Mononuclear cell (primary cell): Measurements from ENCODE around the gene TUBGCP5. TPM values are rescaled to one million over a fixed set of nuclear protein-coding genes. Genes with fewer than 3 reads are reported as not detected.

Experiments used
- H3K27me3 ChIP-seq: 2 replicates; pipeline ENCODE4 v1.6.0; 2011; ENCODE audit warnings: low read length, control low read depth; ENCODE audit not compliant: insufficient read depth
- H3K4me1 ChIP-seq: 2 replicates; pipeline ENCODE4 v1.5.1; 2011; ENCODE audit warnings: mild to moderate bottlenecking, low read length, control low read depth; ENCODE audit not compliant: insufficient read depth
- H3K4me3 ChIP-seq: 2 replicates; pipeline ENCODE4 v1.5.1; 2011; ENCODE audit warnings: mild to moderate bottlenecking, low read length, moderate library complexity
- H3K9me3 ChIP-seq: 2 replicates; pipeline ENCODE4 v1.5.1; 2011; ENCODE audit warnings: low read depth, mild to moderate bottlenecking, control low read depth, low read length
- total RNA-seq: library from RNA; depleted of rRNA; stranded (reverse); fragments of >200 nt; gene quantifications from one replicate; pipeline ENCODE4 v1.2.3, GENCODE V29; 2012

Gene TUBGCP5
- total RNA-seq, 1 donor, result 37.5 TPM

DNA sequence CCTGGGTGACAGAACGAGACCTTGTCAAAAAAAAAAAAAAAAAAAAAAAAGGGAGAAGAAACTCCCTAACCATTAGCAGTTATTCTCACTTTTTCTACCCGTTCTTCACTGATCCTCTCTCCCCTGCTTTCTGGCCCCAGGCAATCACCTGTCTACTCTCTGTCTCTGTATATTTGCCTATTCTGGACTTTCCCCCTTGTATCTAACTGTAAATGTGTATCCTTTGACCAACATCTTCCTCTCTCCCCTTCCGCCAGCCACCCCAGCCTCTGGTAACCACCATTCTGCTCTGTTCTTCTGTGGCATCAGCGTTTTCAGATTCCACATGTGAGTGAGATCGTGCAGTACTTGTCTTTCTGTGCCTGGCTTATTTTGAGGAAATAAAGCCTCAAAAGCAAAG lies 66.1 kb downstream of the TUBGCP5 start:
- Histone ChIP-seq H3K4me1 (peaks cover 29% of the 10 kb centered on the region), H3K27me3 (no peaks in the 10 kb centered on the region), H3K9me3 (no peaks in the 10 kb centered on the region), H3K4me3 (no peak overlapping the region)

DNA sequence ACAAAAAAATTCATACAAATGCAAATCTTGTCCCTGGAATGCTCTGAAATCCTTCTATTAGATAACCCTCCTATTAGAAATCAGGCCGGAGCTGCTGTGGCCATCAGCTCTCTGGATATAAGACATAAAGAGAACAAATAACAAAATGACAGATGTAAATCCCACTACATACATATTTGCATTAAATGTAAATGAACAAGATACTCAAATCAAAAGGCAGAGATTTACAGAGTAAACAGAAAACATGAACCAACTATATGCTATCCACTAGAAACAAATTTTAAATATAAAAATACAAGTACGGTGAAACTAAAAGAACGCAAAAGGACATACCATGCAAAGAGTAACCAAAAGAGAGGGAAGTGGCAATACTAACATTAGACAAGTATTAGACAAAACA lies 69.9 kb downstream of the TUBGCP5 start:
- Histone ChIP-seq H3K9me3 (no peaks in the 10 kb centered on the region), H3K27me3 (no peaks in the 10 kb centered on the region), H3K4me1 (peaks cover 19% of the 10 kb centered on the region), H3K4me3 (no peak overlapping the region)

DNA sequence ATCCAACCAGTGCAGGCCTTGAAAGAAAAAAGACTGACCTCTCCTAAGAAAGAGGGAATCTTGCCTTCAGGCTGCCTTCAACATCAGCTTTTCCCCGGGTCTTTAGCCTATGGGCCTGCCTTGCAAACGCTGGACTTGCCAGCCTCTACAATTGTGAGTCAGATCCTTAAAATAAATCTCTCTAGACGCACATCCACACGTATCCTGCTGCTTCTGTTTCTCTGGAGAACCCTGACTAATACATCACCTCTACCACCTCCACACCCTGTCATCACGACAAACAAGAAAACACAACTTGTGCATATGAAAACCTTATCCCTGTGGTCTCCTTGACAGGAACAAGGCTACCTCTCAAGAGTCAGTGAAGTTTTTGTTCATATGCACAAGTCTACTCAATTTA lies 71.0 kb downstream of the TUBGCP5 start:
- Histone ChIP-seq H3K9me3 (no peaks in the 10 kb centered on the region), H3K27me3 (no peaks in the 10 kb centered on the region), H3K4me1 (peaks cover 12% of the 10 kb centered on the region)

DNA sequence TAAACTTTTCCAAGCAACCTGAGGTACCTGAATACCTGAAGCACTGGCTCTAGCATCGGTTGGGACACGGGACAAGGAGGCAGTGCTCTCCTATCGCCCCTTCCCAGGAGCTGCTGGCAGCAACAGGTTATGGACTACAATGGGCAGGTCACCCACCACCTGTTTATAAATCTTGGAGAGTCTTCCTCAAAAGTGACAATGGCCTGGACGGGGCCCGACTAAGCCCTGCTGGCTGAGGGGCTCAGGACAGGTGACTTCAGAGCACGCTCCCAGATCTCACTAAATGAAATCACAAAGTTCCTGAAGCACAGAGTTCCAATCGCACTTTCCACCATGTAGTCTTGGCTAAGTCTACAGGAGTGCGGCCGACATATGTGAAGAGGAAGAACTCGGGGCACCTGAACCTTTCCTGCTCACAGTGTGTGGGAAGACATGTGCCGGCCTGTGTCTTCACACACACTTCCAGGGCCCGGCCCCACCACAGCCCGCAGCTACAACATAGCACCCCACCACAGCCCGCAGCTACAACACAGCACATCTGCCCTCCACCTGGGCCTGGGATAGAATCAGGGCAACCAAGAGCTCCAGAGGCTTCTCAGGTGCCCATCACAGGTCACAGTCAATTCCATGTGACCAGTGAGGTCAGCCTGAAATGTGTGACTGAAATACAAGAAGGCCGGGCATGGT lies 72.1 kb downstream of the TUBGCP5 start:
- Histone ChIP-seq H3K4me3 (no peak overlapping the region), H3K9me3 (no peaks in the 10 kb centered on the region), H3K27me3 (no peaks in the 10 kb centered on the region), H3K4me1 (peaks cover 7% of the 10 kb centered on the region)

More for the DNA sequence above, 71.0 kb downstream of the TUBGCP5 start:
- H3K4me3 ChIP-seq, result no peak overlapping the region

DNA sequence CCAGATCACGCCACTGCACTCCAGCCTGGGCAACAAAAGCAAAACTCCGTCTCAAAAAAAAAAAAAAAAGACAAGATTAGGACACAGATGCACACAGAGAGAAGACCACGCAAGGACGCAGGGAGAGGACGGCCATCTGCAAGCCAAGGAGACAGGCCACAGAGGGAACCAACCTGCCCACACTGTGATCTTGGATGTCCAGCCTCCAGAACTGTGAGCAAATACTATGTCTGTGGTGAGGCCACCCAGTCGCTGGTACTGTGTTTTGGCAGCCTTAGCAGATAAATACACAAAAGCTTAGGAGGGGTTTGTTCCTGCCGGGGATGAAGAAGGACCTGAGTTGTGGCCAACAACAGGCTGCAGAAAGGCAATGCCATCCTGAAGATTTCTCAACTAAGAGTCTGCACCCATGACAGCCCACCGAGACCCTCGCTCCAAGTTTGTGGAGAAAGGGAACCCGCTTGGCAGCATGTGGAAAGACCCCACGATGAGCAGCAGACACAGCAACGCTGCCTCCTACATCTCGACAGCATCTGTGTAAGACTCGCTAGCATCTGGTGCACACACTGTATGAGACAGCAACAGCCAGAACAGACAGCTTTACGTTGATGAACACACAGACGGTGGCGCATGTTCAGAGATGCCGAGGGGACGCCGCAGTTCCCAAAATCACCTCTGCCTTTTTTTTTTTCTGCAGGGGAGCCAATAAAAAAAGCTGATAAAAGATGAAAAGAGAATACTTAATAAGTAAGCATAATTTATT lies 72.9 kb downstream of the TUBGCP5 start:
- Histone ChIP-seq H3K4me1 (peaks cover 14% of the 10 kb centered on the region), H3K27me3 (no peaks in the 10 kb centered on the region), H3K4me3 (no peak overlapping the region), H3K9me3 (no peaks in the 10 kb centered on the region)

DNA sequence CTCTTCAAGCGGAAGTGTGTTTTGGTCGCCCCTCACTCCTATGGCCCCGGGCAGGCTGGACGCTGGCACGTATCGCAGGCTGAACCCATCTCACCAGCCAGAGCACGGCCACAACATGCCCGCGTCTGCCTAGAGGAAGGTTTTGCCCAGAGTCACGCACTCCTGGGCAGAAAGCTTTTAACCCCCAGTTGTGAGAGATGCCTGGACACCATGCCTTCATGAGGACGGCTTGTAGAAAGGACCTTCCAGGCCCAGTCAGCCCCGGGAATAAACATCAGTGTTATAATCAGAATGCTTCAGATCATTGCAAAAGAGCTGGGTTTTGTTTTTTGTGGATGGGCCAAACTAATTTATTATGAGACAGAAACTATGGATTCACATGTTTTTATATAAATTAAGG lies 75.7 kb downstream of the TUBGCP5 start:
- Histone ChIP-seq H3K4me3 (no peak overlapping the region), H3K4me1 (peaks cover 20% of the 10 kb centered on the region), H3K9me3 (no peaks in the 10 kb centered on the region), H3K27me3 (no peaks in the 10 kb centered on the region)

DNA sequence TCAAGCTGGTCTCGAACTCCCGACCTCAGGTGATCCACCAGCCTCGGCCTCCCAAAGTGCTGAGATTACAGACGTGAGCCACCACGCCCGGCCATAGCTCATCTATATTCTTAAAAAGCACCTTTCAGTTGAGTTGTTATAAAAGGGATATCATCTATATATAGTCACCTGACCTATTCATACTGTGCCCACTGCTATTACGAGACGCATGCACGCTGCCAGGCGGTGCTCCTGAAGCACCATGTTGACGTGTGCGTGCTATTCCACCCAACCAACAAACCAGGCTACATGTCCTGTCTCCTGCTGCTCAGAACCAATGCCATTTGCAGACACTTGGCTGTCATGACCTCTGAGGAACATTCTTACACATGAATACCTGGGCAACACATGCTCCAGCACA lies 76.8 kb downstream of the TUBGCP5 start:
- Histone ChIP-seq H3K4me1 (peaks cover 23% of the 10 kb centered on the region), H3K9me3 (no peaks in the 10 kb centered on the region)

DNA sequence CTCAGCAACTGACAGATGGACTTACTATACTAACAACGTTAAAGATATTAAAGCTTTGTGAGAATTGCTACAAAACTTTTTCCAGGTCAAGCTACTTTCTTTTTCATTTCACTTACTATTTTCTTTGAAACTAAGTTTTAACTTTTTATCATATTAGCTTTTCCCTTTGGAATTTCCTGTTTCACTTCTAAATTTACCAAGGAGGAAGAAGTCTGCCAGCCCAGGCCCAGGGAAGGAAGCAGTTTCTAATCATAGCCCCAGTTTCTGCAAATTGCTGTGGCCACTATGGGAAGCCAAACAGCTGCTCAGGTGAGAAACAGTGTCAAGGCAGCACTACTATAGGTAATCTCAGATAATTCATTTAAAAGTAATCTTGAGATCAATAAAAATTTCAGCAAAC lies 77.6 kb downstream of the TUBGCP5 start:
- Histone ChIP-seq H3K27me3 (no peaks in the 10 kb centered on the region), H3K9me3 (no peaks in the 10 kb centered on the region), H3K4me3 (no peak overlapping the region), H3K4me1 (peaks cover 27% of the 10 kb centered on the region)

More for the DNA sequence above, 76.8 kb downstream of the TUBGCP5 start:
- no peak overlapping the region for H3K4me3 ChIP-seq
- H3K27me3 ChIP-seq, result no peaks in the 10 kb centered on the region

DNA sequence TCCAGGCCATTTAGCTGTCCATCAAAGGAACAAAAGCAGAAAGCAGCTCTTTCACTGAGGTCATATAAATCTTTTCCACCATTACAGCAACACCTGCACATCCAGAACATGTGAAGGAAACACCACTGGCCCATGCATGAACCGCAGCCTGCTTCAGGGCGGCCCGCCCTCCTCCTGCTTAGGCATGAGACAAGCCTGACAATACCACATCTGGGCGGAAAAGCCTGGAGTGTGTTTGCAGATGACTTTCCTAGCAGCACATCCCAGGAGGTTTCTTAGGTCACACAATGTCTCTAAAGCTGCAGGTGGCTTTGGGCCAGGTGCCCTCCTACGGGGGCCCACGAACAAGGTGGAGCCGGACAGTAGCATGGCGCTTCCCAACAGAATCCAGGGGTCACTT lies 78.8 kb downstream of the TUBGCP5 start:
- Histone ChIP-seq H3K9me3 (no peaks in the 10 kb centered on the region), H3K4me3 (no peak overlapping the region), H3K27me3 (no peaks in the 10 kb centered on the region), H3K4me1 (peaks cover 39% of the 10 kb centered on the region)

DNA sequence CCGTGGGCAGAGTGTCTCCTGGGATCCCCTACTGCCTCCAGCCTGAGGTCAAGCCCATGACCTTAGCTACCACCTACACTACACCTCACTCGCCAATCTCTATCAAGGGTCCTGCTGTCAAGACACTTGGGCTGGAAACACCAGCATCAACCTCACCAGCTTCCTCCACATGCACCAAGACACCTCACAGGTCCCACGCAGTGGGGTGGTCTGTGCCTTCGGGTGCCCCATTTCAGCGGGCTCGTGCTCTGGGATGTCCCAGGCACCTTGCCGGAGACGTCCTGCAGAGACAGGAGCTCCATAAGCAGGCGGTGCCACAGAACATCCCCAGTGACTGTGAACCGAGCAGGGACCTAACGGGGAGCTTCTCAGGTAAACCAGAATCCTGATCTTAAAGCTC lies 79.2 kb downstream of the TUBGCP5 start:
- Histone ChIP-seq H3K27me3 (no peaks in the 10 kb centered on the region), H3K9me3 (no peaks in the 10 kb centered on the region), H3K4me1 (peaks cover 43% of the 10 kb centered on the region), H3K4me3 (no peak overlapping the region)

DNA sequence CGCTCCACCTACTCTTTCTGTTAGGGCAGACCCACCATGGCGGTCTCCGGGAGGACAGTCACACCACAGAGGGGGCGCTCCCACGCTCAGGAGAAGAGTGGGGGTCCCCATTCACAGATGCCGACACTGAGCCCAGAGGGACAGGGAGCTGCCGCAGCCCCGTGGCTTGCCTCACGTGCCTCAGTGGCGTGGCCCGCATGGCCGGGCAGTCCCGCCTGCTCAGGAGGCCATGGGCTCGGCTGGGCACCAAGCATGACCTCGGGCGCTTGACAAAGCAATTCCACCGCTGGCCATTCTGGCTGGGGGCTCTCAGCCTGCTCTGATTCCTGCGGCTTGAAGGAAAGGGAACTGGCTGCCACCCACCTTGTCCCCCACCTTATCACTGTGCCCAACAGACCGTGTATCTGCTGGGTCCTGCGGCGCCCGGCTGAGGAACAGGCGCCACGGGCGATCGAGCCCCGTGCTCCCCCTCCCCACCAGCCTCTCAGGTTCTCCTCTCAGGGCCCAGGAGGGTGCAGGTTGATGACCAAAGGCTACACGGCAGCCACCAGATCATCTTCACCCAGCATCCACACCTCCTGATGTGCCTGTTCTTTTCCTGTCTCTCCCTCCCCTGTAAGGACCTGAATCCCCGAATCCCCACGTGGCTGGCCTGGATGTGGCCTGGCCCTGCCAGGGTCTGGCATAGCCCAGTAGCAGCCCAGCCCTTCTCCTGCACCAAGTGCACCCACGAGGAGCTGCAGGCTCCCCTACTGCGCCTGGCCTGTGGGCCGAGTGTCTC lies 79.9 kb downstream of the TUBGCP5 start:
- no peaks in the 10 kb centered on the region for H3K27me3 ChIP-seq
- H3K4me3 ChIP-seq, result no peak overlapping the region
- peaks cover 44% of the 10 kb centered on the region for H3K4me1 ChIP-seq
- H3K9me3 ChIP-seq, result no peaks in the 10 kb centered on the region

DNA sequence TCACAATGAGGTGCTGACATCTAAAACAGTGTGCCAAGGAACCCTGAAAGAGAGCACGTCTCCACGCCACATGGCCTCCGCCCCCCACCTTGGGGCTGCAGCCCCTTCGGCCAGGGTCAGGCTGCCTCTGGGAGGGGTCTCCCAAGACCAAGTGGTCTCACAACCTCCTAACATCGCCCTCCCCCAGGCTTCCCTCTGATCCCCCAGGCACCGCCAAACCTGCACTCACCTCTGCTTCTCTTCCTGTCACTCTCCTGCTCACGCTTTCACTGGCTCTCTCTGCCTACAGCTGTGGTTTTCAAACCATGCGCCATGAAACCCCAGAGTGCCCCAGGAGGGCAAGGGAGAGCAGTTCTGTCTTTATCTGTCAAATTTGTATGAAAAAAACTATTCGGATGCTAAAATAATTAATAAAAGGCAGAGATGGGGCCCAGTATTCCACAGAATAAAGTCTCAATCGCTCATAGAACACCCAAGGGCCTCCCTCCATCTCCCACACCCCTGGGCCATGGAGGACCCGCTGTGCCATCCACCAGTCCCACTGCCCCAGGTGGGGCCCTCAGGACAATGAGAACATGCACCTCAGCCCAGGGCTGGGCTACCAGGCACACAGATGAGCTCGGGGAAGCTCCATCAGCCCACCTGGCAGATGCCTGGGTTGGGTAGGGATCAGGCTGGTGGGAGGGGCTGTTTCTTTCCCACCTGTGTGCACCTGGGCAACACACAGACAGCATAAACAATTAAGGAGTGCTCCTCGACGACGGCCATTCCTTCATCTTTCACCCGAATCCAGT lies 80.7 kb downstream of the TUBGCP5 start:
- no peaks in the 10 kb centered on the region for H3K9me3 ChIP-seq
- no peak overlapping the region for H3K4me3 ChIP-seq
- H3K27me3 ChIP-seq, result no peaks in the 10 kb centered on the region

DNA sequence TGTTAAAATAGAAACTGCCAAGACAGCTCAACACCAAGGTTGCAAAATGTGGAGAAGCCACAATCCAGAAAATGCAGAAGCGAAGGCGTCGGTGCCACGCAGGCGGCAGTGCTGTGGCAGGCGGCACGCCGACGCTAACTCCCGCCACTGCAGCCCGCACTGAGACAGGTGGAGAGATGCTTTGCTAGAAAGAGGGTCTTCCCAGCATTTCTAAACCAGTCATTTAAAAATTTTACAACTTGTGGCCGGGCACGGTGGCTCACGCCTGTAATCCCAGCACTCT lies 82.5 kb downstream of the TUBGCP5 start:
- Histone ChIP-seq H3K27me3 (no peaks in the 10 kb centered on the region), H3K4me3 (no peak overlapping the region), H3K9me3 (no peaks in the 10 kb centered on the region), H3K4me1 (peaks cover 36% of the 10 kb centered on the region)

More for the DNA sequence above, 80.7 kb downstream of the TUBGCP5 start:
- peaks cover 40% of the 10 kb centered on the region for H3K4me1 ChIP-seq

DNA sequence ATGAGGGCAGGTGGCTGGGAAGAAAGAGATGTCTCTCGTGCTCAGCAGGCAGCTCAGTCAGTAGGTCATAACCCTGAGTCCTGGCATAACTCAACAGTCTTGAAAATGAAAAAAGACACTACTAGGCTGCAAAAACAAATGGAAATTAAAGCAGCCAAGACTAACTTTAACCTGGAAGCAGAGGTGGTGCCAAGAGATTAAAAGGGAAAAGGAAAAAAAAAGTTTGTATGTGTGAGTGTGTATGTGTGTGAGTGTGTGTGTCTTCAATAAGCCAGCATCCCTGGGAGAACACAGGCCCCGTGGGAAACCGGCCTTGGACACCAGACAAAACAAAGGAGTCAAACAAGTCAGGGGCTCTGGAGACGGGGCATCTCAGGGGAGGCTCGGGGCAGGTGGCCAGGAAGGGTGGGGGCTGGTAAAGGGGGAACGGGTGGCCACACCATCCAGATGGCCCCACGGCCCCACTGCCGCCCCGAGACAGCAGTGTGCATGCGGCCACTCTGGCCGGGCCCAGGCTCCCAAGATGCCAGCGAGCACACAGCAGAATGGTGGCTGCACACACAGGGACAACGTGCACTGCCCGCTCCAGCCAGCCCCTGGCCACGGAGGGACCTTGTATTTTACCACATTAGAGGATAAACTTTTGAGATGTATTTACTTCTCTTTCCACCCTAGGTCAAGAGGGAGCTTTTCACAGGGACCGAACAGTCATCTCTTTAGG lies 83.0 kb downstream of the TUBGCP5 start:
- H3K9me3 ChIP-seq, result no peaks in the 10 kb centered on the region
- H3K4me3 ChIP-seq, result no peak overlapping the region

More for the DNA sequence above, 83.0 kb downstream of the TUBGCP5 start:
- H3K4me1 ChIP-seq, result peaks cover 31% of the 10 kb centered on the region
- no peaks in the 10 kb centered on the region for H3K27me3 ChIP-seq
